ENCODE data around the gene DBP. TPM values are rescaled to one million over a fixed set of nuclear protein-coding genes. Genes with fewer than 3 reads are reported as not detected.
"Not testable (repeated sequence)": the region's sequence is repeated elsewhere in the genome, so short reads cannot be mapped to it uniquely, and the experiment has no call there.

The DBP gene
- total and polyA plus RNA-seq, 10 of the 15 experiments (the other 5 are each of a cell fraction or from before 2014, with no cell fraction given): 2.0 to 10.6 (median 6.9) TPM

DNA sequence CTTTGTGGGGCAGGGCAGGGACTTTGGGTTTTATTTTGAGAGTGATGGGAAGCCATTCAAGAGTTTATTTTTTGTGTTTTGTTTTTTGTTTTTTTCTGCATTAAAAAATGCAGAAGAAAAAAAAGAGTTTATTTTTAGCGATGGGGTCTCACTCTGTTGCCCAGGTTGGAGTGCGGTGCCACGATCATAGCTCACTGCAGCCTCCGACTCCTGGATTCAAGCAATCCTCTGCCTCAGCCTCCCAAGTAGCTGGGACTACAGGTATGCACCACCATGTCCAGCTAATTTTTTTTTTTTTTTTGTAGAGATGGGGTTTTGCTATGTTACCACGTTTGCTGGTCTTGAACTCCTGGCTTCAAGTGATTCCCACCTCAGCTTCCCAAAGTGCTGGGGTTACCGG is 21.3 kb upstream of the DBP start:
- ChIA-PET RAD21 (ENCODE audit: unreplicated experiment) (no interaction called here), CTCF (interaction anchor here (1.0 kb wide), 1 partner anchor 13 kb away, joined by 3 read pairs; the partner anchor contains the start of gene CA11), POLR2A (no interaction called here), SMC1A (ENCODE audit: uncharacterized antibody, unreplicated experiment) (interaction anchor here (1.2 kb wide), 1 partner anchor 129 kb away, joined by 3 read pairs; no protein-coding TSS in a partner anchor)
- H3K27ac ChIP-seq (ENCODE audit: control insufficient read depth, insufficient read depth): no peak overlapping the region
- no TSS peak for BruUV-seq (replicated peaks)
- intact Hi-C loops (cut with micrococcal nuclease; ENCODE audit: unreplicated experiment): no loop called here
- H3K4me3 ChIP-seq: no peak overlapping the region
- ATAC-seq (no peak), DNase-seq (ENCODE audit: low read depth, low spot score) (no peak), FAIRE-seq (no peak)
- peaks cover 9% of the 10 kb centered on the region for H3K4me1 ChIP-seq (ENCODE audit: control insufficient read depth, insufficient read depth, low read length)
- H3K9ac ChIP-seq (ENCODE audit: control insufficient read depth, insufficient read depth, low read length): no peak overlapping the region
- no peaks in the 10 kb centered on the region for H3K36me3 ChIP-seq (ENCODE audit: control insufficient read depth in 2 of 2, insufficient read depth in 2 of 2, low read length in 1 of 2)
- H3K27me3 ChIP-seq (replicated peaks in 1 of 2; ENCODE audit: control insufficient read depth in 2 of 2, insufficient read depth in 2 of 2, low read length in 1 of 2): no peaks in the 10 kb centered on the region
- in situ Hi-C loops (cut with MboI): no loop called here
- no peaks in the 10 kb centered on the region for H4K20me1 ChIP-seq (ENCODE audit: control insufficient read depth, insufficient read depth)
- H3K4me2 ChIP-seq (ENCODE audit: control insufficient read depth, insufficient read depth): no peak overlapping the region
- H2AFZ ChIP-seq (ENCODE audit: control insufficient read depth, low read depth, low read length): no peak overlapping the region
- H3K79me2 ChIP-seq (ENCODE audit: control insufficient read depth, insufficient read depth, low read length): no peaks in the 10 kb centered on the region
- 83% methylated on average over 6 of the region's 6 CpGs for WGBS (ENCODE audit: insufficient coverage, insufficient replicate concordance, low lambda C conversion rate, missing lambda C conversion rate)
- no peaks in the 10 kb centered on the region; the same call in 2 of the 3 replicates for H3K9me3 ChIP-seq (replicated peaks; ENCODE audit: control insufficient read depth, insufficient read depth, low read length)
- TF ChIP-seq TCF3 (IDR thresholded peaks at IDR 0.05; ENCODE audit: borderline replicate concordance, insufficient read depth, low read depth, low read length) (no peak), MAX (IDR thresholded peaks at IDR 0.05; ENCODE audit: low read depth, low read length) (no peak), JUNB (IDR thresholded peaks at IDR 0.05) (no peak), RFX5 (IDR thresholded peaks at IDR 0.05; ENCODE audit: low read depth, low read length) (no peak), ZNF274 (IDR thresholded peaks at IDR 0.05; ENCODE audit: insufficient read depth, insufficient read length) (no peak), RAD51 (IDR thresholded peaks at IDR 0.05) (no peak), EZH2 (IDR thresholded peaks at IDR 0.05; ENCODE audit: borderline replicate concordance, control insufficient read depth, low read depth, low read length) (no peak), ZNF384 (IDR thresholded peaks at IDR 0.05; ENCODE audit: borderline replicate concordance, low read depth, low read length) (no peak), MTA3 (IDR thresholded peaks at IDR 0.05; ENCODE audit: borderline replicate concordance, low read length) (no peak), TCF7 (IDR thresholded peaks at IDR 0.05; ENCODE audit: borderline replicate concordance) (no peak), HCFC1 (IDR thresholded peaks at IDR 0.05; ENCODE audit: low read length) (no peak), IRF4 (IDR thresholded peaks at IDR 0.05; ENCODE audit: low read depth, low read length) (no peak), YY1 (IDR thresholded peaks at IDR 0.05; ENCODE audit: low read depth, low read length) (no peak), RBBP5 (conservative IDR thresholded peaks at IDR 0.05) (no peak), KAT2A (conservative IDR thresholded peaks at IDR 0.05; ENCODE audit: control insufficient read depth, low read depth, low read length) (no peak), CREM (IDR thresholded peaks at IDR 0.05; ENCODE audit: low read depth) (no peak), ZNF687 (IDR thresholded peaks at IDR 0.05) (no peak), HDAC2 (IDR thresholded peaks at IDR 0.05) (no peak)

GRCh38 chr19:48657828-48658227 is 20.6 kb upstream of the DBP start:
- RAD21 ChIA-PET (ENCODE audit: unreplicated experiment); BruUV-seq (replicated peaks); FAIRE-seq; H3K27me3 ChIP-seq (replicated peaks in 1 of 2; ENCODE audit: control insufficient read depth in 2 of 2, insufficient read depth in 2 of 2, low read length in 1 of 2); H3K79me2 ChIP-seq (ENCODE audit: control insufficient read depth, insufficient read depth, low read length); intact Hi-C loops (cut with micrococcal nuclease; ENCODE audit: unreplicated experiment); H3K27ac ChIP-seq (ENCODE audit: control insufficient read depth, insufficient read depth); POLR2A ChIA-PET; in situ Hi-C loops (cut with MboI); SMC1A ChIA-PET (ENCODE audit: uncharacterized antibody, unreplicated experiment); ATAC-seq; H3K9me3 ChIP-seq (replicated peaks; ENCODE audit: control insufficient read depth, insufficient read depth, low read length); H4K20me1 ChIP-seq (ENCODE audit: control insufficient read depth, insufficient read depth); H3K36me3 ChIP-seq (ENCODE audit: control insufficient read depth in 2 of 2, insufficient read depth in 2 of 2, low read length in 1 of 2); H3K4me2 ChIP-seq (ENCODE audit: control insufficient read depth, insufficient read depth); H3K4me3 ChIP-seq; H3K9ac ChIP-seq (ENCODE audit: control insufficient read depth, insufficient read depth, low read length); H2AFZ ChIP-seq (ENCODE audit: control insufficient read depth, low read depth, low read length); DNase-seq (ENCODE audit: low read depth, low spot score); H3K4me1 ChIP-seq (ENCODE audit: control insufficient read depth, insufficient read depth, low read length): not testable (repeated sequence)
- 76% methylated on average over 5 of the region's 5 CpGs for WGBS (ENCODE audit: insufficient coverage, insufficient replicate concordance, low lambda C conversion rate, missing lambda C conversion rate)
- CTCF ChIA-PET: interaction anchor here (0.9 to 1.1 kb wide), 3 partner anchors 12 to 323 kb away, joined by 3 to 5 read pairs (median 3); partner anchors contain the start of gene CA11
